GM21423 (cell line): ENCODE data around the gene GRIN2A.

Experiments used
- ATAC-seq: cut with Tn5 transposase; IDR thresholded peaks from one replicate; pipeline ENCODE4 v1.9.1; 2021; ENCODE audit warnings: mild to moderate bottlenecking, moderate library complexity; ENCODE audit not compliant: unreplicated experiment

The GRIN2A gene

GRCh38 chr16:10037751-10038150 is 144.5 kb downstream of the GRIN2A start:
- ATAC-seq = no peak

DNA sequence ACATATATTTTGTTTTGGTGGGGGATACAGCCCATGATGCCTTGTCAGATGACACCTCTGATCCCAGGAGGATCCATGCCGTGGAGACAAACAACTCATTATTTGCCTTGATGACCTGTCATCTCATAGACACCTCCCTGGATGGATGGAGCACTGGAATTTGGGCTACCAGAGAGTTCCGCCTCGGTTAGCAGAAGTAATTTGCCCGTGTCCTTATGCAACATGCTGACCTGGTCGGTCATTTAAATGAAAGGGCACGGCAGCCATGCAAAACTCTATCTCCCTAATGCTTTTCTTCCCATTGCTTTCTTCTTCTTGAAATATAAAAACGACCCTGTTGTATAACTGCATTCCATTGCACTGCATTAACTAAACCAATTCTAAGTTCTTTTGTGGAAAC is 145.3 kb downstream of the GRIN2A start:
- ATAC-seq = no peak

GRCh38 chr16:10033556-10033955 is 148.7 kb downstream of the GRIN2A start:
- ATAC-seq = no peak

DNA sequence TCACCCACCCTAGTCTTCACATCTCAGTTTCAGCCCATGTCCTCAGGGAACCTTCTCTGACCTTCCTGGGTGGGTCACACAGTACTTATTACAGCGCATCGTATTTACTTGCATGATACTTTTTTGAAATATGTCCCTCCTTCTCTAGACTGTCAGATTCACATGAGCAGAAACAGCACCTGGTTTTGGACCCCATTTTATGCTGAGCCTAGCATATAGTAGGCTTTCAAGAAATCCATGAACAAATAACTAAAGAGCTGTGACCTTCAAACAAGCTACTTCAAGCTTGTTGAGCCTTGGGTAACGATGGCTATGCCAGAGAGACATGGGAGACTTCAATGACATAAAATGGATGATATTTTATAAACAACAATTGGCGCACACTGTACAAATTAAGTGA is 150.3 kb downstream of the GRIN2A start:
- no peak for ATAC-seq

- ATAC-seq = no peak
These were observed 150.8 kb downstream of the GRIN2A start for GRCh38 chr16:10031473-10031872.

DNA sequence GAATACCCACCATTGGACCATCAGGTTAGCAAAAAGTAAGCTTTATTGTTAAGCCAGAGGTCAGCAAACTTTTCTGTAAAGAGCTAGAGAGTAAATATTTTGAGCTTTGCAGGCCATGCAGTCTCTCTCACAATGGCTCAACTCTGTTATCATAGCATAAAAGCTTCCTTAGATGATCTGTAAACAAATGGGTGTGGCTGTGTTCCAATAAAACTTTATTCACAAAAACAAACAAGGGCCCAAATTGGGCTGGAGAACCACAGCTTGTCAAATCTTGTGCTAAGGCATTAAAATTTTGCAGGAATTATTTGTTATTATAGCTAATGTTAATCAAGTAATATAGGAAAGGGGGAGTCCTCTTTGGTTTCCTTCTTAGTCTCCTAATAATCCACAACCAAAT is 153.6 kb downstream of the GRIN2A start:
- ATAC-seq = no peak

DNA sequence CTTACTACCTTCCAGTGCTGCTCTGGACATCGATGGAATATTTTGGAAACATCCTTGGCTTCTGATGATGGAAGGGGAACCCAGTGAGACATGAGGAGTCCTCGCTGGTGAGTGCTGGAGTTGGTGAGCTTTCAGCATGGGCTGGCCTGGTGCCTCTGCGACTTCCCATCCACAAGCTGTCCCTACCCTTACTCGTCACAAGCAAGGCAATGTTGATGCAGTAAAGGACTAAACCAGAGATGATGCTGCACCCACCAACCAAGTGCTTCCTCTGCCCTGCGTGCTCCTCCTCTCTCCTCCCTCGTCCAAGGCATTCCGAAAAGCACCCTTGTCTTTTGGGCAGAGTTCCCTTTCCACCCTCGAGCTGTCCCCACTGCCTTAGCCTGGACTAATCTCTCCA is 154.7 kb downstream of the GRIN2A start:
- no peak for ATAC-seq

DNA sequence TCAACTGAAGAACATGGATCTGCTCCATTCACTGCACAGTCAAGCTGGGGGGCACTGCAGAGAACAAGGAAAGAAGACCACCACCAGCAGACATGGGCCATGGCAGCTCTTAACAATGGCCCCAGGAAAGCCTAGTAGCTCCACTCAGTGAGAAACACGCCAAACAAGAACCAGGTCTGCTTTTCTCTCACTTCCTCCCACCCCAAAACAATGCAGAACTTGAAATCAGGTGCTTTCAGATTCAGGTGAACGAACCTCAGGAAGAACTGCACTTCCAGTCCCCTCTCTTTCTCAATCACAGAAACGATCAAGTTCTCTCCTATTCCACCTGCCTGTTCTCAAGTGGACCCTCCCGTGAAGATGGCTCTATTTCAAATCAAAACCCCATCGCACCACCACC is 155.6 kb downstream of the GRIN2A start:
- no peak for ATAC-seq

- no peak for ATAC-seq
These were observed 160.1 kb downstream of the GRIN2A start for GRCh38 chr16:10022098-10022497.

DNA sequence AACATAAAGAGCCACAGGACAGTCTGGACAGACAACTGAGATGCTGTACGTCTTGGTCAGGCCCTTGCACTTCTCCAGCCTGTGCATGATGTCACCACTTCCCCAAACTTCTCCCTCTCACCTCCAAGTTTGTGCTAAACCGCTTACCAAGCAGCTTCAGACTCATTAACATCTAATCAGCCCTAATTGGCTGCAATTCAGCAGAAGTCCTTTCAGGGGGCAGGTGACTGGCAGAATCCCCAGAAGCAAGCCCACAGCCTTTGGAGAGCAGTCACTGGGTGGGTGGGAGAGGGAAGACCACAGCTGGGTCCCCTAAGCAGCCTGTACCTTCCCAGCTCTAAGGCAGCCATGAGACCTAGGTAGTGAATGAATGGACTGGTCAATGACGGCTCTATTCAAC is 161.4 kb downstream of the GRIN2A start:
- no peak for ATAC-seq

DNA sequence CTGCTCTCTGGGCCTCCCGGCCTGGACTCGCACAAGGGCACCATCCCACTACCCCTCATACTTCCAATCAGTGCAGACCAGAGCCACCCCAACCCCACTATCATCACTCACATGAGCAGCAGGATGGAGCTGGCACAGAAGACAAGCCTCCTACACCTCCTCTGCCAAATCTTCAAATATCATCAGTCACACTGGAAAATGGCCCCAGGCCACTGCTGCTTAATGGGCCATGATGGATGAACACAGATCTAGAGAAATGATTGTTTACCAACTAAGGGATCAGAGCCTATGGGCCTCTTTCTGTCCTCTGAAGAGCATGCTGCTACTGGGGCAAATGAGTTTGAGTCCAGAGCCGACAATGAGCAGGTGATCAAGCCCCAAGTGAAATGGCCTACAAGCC is 165.5 kb downstream of the GRIN2A start:
- ATAC-seq = no peak

DNA sequence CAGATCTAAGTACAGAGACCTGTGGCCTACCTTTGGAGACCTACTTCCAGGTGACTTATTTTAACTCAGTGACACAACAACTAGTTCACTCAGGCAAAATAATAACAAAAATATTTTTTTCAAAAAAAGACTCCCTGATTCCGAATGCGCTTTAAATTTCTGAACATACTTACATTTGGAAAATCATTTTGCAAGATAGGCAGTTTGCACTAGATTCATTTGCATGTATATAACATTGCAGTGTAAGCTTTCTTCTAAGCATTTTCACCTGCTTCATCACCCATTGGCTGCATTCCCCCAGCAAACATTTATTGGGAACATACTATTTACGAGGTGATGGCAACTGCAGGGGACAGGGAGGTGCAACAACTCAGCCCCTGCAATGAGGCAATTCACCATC is 166.8 kb downstream of the GRIN2A start:
- ATAC-seq = no peak

GRCh38 chr16:10013774-10014173 is 168.5 kb downstream of the GRIN2A start:
- ATAC-seq = no peak

DNA sequence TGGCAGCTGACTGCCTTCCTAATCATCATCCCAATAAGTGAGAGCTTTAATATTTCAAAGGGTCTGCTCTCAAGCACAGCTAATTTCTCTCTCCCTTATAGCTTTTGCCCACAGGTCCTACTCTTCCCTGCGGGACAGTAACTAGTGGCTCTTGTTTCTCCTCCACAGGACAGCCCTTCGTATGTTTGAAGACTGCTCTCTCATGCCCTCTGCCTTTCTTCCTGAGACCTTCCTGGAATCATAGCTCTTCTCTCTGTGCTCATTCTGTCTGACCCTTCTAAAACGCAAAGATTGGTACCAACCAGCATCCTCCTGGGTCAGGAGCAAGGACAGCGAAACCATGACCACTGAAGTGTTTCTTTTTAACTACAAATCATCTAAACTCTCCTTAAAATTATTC is 168.9 kb downstream of the GRIN2A start:
- ATAC-seq = no peak

DNA sequence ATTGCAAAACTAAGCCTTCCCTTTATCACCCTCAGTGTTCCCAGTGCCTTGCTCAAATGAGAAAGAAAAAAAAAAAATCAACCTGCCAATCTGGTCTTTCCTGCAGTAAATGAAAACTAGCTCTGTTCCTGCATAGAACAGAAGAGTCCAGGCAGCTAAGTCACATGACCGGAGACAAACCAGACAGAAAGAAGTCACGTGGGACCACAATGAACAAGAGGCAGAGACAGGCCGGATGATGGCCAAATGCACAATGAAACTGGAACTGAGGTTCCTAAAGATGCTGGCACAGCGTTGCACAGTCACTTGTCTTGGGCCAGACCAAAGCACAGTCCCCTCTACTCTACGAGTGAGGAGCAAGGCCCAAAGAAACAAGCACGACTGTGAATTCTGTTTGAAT is 172.5 kb downstream of the GRIN2A start:
- no peak for ATAC-seq

DNA sequence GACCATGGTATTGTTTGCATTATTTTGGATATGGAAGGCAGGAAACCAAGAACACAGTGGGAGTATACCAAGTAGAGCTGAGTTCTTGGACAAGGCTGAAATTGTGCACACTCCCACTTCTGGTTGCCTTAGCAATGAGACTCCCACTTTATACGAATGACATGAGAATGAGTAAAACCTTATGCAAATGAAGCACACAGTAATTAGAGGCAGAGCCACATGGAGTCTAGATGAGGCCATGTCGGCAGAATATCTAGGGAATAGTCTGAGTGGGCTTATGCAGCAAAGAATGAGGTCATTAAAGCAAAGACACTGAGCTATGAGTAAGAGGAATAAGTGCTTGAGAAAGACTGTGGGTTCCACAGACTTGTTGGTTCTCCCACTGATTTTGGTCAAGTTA is 178.7 kb downstream of the GRIN2A start:
- no peak for ATAC-seq

DNA sequence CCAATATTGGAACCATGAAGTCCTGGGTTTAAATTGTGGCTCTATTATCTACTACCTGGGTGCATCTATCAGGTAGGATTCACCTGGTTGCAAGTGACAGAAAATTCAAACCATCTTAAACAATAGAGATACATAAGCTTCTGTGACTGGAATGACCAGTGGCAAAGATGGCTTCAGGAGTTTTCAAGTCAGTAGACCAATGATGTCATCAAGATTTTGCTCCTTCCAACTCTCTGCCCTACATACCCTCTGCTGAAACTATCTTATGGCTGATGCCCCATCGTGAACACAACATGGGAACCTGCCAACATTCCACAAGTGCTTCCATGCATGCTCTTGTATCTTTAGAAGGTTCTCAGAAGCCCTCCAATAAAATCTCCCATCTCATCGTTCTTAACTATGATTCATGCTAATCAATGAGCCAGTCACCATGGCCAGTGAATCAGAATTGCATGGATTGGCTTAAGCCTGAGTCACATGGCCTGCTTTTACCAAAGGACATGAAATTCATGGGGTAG is 180.9 kb downstream of the GRIN2A start:
- ATAC-seq = no peak

GRCh38 chr16:9996221-9996620 is 186.0 kb downstream of the GRIN2A start:
- ATAC-seq = no peak

GRCh38 chr16:9992441-9992840 is 189.8 kb downstream of the GRIN2A start:
- ATAC-seq = no peak

DNA sequence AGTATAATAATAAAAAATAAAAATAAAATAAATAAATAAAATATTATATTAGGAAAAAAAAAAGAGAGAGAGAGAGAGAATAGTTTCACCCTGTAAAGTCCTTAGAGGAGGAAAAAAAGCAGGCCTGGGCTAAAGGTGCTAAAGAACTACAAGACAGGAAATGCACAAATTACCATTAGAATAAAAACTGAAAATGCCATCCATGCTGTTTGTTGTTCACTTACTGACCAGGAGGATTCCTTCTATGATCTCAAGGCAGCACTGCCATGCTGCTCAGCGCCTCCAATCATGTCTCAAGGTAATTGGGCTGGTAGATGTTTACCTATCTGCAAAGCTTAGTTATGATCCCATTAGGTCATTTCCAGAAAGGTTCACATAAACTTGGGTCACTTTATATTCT is 201.2 kb downstream of the GRIN2A start:
- ATAC-seq = no peak

GRCh38 chr16:9978160-9978725 is 204.0 kb downstream of the GRIN2A start:
- ATAC-seq = no peak

DNA sequence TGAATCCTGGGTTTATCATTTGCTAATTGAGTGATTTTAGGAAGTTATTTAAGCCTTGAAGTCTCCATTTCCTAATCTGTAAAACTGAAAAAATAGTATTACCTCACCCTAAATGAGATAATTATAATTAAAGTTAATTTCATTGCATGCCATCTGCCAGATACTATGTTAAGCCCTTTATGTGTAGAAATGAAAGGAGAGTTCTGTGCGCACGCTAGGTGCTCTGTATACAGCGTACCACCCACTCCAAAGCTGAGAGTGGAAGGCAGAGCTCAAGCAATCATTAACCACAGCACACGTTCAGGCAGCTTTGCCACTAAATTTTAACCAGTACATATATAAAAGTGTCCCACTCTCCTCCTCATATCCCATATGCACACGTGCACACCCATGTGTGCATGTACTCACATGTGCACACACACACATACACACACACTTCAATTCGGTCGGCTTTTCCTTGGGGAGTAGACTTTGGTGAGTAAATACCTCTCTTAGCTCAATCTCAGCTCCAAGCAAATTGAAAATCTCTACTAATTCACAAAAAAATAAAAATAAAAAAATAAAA is 204.8 kb downstream of the GRIN2A start:
- ATAC-seq = no peak

DNA sequence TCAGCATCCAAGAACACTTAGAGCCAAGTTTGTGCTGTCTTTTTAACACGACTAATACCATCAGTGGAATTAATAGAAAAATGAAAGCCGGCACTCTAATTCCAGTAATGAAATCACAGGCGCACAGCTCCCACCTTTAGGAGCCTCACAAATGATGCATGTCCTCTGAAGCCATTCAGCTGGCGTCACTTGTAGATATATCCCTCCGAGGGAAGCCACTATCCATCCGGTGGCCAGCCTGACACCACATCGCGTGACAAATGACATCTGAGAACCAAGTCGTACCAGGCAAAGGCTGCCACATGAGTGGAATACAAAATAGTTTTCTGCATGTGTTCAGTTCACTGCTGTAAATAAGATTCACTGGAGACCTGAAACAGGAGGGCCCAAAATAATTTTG is 205.6 kb downstream of the GRIN2A start:
- ATAC-seq = no peak
